ENCODE data around the gene TMEM38B.
"Not testable (repeated sequence)": the region's sequence is repeated elsewhere in the genome, so short reads cannot be mapped to it uniquely, and the experiment has no call there.

The TMEM38B gene

DNA sequence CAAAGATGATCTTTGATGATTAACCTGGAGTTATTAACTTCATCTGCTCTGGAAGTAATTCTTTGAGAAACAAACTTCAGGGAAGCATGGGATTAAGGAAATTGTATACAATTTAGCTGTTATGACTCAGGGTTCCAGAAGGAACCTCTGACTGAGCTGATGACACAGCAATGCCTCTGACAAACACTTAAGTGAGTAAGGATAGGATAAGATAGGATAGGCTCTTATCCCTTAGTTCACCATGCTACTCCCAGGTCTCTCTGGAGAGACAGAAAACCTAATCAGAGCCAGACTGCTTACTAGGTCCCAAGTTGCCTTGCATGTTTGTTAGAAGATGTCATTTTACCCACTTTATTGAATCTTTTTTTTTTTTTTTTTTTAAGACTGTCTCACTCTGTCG, 12.6 kb upstream of the TMEM38B start:
- no peak for DNase-seq (ENCODE audit: low spot score)

- no peak for DNase-seq (ENCODE audit: low spot score)
Observed at GRCh38 chr9:105683688-105684275, 10.6 kb upstream of the TMEM38B start.

DNA sequence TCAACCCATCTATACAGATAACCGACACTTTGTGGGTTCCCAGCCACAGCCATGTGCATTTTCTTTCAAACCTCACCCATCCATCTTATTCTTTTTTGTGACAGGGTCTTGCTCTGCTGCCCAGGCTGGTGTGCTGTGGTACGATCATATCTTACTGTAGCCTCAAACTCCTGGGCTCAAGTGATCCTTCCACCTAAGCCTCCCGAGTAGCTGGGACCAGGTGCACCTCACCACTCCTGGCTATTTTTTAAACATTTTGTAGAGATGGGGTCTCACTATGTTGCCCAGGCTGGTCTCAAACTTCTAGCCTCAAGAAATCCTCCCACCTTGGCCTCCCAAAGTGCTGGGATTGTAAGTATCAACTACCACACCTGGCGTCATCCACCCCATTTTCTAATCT, 7.4 kb upstream of the TMEM38B start:
- DNase-seq (ENCODE audit: low spot score) = no peak

GRCh38 chr9:105690742-105691141, 3.6 kb upstream of the TMEM38B start:
- no peak for DNase-seq (ENCODE audit: low spot score)

- no peak for DNase-seq (ENCODE audit: low spot score)
Observed at GRCh38 chr9:105693435-105694189, 729 bp upstream of the TMEM38B start.

GRCh38 chr9:105694848-105695581, 674 bp downstream of the TMEM38B start:
- DNase-seq (ENCODE audit: low spot score) = peak; percentile 68

GRCh38 chr9:105696219-105696793, 2.0 kb downstream of the TMEM38B start:
- DNase-seq (ENCODE audit: low spot score) = no peak

DNA sequence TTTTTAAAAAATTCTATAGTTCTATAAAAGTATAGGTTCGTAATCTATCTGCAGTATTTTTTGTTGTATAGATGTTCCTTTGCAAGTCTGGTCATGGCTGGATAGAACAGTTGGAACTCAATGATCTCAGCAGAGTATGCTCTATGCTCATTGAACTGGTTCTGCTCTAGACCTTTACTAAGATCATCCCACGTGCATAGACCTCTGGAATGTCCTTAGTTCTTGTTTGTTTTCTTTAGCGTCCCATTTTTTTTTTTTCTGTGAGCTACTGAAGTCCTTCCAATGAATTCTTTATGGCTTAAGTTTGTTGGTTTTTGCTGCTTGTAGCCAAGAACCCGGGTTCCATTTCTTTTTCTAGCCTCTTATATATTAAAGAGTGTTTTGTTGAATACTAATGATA, 3.5 kb downstream of the TMEM38B start:
- no peak for DNase-seq (ENCODE audit: low spot score)

- no peak for DNase-seq (ENCODE audit: low spot score)
Observed at GRCh38 chr9:105698348-105698870, 4.1 kb downstream of the TMEM38B start.

DNA sequence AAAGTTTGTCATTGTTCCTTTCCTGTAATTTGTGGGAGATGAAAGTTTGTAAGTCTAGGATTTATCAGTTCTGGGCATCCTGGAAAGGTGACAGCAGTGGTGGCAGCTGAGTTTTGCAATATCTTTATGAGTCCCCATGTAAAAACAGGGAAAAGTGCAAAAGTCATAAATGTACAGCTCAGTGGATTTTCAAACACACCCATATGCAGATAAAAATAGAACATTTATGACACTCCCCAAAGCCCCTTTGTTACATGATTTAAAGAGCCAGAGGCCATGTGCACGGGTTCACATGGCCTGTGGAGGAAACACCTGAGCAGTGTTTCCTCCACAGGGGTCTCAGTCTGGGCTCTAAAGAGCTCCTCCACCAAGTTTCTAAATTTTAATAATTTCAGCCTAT, 6.3 kb downstream of the TMEM38B start:
- no peak for DNase-seq (ENCODE audit: low spot score)

DNA sequence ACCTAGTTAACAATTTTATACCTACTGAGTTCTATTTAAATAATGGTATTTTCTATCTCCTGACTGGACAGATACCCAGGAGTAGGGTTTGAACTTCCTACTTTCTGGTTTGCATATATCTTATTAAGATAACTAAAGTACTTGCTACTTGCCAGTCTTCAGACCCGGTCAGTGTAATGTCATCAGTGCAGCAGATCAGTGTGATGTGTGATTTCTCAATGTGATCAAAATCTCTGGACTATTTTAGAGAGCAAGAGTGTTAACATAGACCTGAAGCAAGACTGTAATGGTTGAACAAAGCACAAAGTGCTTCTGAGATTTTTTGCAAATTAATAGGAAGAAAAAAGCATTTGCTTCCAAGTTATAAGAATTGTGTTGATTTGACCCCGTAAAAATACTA, 6.8 kb downstream of the TMEM38B start:
- DNase-seq (ENCODE audit: low spot score) = no peak

GRCh38 chr9:105702207-105702606, 7.9 kb downstream of the TMEM38B start:
- no peak for DNase-seq (ENCODE audit: low spot score)

- not testable (repeated sequence) for DNase-seq (ENCODE audit: low spot score)
Observed at GRCh38 chr9:105703638-105704037, 9.3 kb downstream of the TMEM38B start.

DNA sequence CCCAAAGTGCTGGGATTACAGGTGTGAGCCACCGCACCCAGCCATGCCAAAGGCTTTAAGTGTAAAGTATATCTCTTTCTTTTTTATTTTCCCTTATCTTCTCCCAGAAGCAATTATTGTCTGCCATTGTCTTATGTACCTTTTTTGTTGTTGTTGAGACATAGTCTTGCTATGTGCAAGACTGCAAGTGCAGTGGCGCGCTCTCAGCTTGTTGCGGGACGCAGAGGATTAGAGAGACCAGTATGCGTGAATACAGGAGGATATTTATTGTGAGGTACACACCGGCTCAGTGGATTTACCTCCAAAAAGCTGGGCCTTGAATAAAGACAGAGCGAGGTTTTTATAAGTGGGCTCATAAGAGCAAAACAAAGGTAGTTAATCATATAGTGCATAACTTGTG, 11.8 kb downstream of the TMEM38B start:
- no peak for DNase-seq (ENCODE audit: low spot score)

DNA sequence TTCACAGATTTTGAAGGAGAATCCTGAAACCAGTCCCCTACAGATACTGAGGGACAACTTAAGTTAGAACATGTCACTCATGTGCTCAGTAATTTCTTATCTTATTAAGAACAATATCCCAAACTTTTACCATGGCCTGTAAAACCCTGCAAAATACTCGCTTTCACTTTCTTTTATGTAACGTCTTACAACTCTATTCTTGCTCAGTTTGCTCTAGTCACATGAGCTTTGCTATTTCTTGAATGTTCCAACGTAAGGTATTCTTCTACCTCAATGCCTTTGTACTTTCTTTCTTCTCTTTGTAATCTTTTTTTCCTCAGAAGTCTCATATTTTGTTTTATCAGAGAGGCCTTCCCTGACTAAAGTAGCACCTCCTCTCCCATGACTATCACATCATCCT, 14.1 kb downstream of the TMEM38B start:
- no peak for DNase-seq (ENCODE audit: low spot score)

DNA sequence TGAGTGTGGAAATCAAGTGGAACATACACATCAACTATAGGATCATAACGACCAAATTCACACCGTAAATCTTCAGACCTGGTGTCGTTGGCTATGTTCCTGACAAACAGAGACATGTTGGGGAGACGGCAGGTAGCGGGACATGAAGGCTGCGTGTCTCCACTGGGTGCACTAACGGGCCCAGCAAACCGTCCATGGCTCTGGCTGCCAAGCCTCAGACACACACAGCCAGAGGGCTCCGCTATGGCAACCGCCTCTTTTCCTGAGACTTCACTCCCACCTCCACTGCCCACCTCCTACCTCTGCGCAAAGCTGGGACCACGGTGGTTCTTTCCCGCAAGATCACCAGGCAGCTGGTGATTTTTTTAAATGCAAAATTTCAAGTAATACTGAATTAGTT, 16.3 kb downstream of the TMEM38B start:
- DNase-seq (ENCODE audit: low spot score) = no peak

- DNase-seq (ENCODE audit: low spot score) = no peak
Observed at GRCh38 chr9:105711867-105712266, 17.5 kb downstream of the TMEM38B start.

DNA sequence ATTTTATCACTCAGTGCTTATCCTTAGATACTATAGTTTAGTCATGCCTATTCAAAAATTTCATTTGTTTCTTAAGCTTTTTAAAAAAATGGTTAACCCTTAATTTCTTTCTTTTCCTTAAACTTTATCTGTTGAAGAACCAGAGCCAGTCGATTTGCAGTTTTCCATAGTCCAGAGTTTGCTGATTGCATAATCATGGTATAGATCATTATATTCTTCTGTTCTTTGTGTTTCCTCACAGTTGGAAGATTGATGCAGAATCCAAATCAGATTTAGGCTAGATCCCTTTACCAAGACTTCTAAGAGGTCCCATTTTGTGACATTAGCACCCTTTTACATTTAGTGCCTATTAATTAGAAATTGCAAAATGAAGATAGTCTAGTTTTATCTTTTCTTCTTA, 18.0 kb downstream of the TMEM38B start:
- no peak for DNase-seq (ENCODE audit: low spot score)

- no peak for DNase-seq (ENCODE audit: low spot score)
Observed at GRCh38 chr9:105712773-105713172, 18.4 kb downstream of the TMEM38B start.

DNA sequence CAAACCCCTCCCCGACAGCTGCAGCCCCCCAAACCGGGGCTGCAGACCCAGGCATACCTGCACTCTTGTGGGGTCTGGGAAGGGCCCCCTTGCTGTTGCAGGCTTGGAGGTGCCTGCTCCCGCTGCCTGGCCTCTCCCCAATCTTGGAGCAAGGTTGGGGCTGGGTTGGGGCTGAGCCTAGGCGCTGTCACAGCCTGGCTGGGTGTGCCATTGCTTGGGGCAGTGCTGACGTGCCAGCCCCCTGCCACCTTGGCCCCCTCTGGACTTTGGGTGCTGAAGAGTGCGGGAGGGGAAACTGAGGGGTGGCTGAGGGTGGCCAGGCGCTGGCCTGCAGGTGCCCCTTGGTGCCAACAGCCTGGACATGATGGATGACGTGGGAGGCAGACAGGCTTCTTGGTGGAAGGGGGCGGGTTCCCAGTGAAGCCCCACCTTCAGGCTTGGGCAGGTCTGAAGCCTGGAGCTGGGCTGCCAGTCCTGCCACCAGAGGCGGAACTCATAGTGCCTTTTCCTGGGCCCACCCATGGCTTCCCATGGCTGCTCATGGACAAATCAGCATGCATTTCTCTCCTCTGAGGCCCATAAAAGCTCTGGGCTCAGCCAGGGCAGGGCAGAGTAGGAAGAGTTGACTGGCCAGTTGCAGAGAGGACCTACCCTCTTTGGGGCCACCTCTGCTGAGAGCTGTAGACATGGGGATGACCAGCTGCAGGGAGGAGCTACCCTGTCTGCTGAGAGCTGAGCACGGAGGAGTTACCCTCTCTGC, 19.1 kb downstream of the TMEM38B start:
- DNase-seq (ENCODE audit: low spot score) = no peak

DNA sequence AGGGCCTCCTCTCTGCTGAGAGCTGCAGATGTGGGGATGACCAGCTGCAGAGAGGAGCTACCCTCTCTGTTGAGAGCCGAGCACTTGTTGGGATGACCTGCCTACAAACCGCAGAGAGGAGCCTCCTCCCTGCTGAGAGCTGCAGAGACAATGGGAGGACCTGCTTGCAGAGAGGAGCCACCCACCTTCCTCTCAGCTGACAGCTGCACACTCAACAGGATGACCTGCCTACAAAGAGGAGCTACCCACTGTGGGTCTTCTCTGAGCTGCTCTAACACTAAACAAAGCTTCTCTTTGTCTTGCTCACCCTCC, 19.6 kb downstream of the TMEM38B start:
- DNase-seq (ENCODE audit: low spot score) = no peak

GRCh38 chr9:105716146-105716545, 21.8 kb downstream of the TMEM38B start:
- no peak for DNase-seq (ENCODE audit: low spot score)
